NCI-H510A treated with DMSO at 0.1 percent for 48 hours (cell line): ENCODE data around the gene FGD4.

Experiments
- DNase-seq: peaks from one replicate; lab custom pipeline; 2025; lab: John Stamatoyannopoulos, UW

The FGD4 gene

DNA sequence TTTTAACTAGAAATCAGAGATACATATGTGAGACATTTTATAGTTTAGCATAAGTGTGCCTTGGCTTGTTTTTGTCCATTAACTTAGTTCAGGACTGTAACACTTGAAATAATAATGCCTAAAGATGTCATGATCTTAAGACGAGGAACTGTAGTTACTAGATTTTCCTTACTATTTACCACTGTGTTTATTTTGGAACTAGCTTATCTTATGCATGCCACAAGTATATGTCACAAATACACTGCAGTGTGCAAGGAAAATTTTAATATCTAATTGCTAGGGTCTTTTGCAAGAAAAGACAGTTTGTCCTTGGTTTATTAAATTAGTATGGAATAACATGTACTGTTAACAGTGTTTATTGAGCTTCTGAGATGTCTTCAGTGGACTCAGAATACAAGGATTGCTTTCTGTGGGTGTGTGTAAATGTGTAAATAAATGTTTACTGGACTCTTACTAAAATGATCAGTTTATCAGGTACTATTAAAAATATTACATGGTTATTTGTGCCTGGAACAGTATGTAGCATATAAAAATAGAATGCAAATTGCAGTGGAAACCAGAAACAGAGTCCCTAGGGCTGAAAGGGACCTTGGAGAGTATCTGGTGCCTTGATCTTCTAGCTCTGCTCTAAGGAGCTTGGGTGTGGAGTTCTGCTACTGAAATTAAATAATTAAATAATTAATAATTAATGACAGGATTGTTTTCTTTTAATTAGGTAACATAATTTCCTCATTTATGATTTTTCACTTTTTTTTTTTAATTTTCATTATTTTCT, 58.1 kb downstream of the FGD4 start:
- DNase-seq: no peak

DNA sequence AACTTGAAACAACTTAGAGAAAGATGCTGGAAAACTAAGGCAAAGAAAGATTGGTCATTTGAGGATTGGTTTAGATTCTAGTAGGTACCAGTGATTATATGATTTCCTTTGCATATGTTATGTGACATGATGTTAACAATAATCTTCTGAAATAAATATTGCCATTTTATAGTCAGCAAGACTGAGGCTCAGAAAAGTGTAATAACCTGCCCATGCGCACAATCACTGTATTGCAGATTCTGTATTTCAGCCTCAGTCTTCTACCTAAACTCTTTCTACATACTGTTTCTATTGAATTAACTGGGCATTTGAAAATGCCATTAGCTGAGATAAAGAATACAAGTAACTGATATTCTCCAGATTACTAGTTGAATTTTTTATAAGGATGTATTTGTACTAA, 61.3 kb downstream of the FGD4 start:
- DNase-seq: no peak

DNA sequence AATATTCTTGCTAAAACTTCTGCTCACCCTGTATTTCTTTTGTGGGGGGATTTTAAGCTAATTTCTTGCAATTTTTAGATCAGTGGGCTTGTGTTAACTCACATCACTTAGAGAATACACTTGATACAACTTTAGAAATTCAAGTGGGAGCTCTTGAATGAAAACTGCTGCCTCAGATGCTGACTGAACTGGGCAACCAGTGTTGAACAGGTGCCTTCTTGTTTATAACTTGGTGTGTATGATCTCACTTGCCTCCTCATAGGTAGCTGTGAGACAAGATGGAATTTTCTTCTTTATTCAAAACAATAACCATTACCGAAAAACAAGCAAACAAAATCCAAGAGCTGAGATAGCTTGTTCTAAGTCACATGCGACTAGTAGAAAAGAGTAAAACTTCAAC, 63.5 kb downstream of the FGD4 start:
- DNase-seq: no peak

DNA sequence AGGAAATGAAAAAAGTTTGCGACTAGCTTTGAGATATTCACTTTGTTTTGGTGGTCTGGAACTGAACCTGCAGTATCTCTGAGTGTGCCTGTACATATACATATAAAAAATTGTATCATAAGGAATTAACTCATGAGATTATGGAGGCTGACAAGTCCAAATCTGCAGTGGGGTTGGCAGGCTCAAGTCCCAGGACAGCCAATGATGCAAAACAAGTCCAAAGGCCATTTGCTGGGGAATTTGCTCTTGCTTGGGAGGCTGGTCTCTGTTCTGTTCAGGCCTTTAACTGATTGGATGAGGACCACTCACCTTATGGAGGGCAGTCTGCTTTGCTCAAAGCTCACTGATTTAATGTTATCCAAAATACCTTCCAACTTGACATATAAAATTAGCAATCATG, 66.8 kb downstream of the FGD4 start:
- DNase-seq: no peak

DNA sequence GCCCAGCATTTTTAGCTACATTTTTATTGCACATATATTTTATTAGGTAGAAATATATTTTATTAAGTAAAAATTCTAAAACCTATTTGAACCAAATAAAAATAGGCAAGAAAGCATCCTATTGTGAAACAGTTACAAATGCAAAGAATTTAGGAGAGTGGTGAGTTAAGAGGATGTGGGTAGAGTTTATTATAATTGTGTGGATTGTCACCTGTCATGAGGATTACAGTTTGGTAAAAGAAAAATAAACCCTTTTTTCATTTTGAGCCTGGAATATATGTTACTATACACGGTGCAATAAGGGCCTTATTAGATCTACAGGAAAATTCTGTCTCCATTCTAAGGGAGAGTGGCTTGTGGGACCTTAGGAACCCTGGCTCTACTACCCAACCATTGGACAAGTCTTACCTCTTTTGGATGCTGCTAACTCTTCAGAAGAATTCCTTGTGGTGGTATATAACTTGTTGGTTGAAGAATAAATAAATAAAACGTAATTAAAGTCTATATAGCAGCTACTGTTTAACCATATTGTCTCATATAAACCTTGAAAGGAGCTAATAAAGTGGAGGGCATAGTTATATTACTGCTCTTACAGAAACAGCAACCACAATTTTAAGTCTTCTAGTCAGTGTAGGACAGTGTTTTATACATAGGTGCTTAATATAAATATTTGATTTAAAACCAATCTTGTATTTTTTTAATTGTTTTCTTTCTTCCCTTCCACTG, 67.8 kb downstream of the FGD4 start:
- DNase-seq: no peak

DNA sequence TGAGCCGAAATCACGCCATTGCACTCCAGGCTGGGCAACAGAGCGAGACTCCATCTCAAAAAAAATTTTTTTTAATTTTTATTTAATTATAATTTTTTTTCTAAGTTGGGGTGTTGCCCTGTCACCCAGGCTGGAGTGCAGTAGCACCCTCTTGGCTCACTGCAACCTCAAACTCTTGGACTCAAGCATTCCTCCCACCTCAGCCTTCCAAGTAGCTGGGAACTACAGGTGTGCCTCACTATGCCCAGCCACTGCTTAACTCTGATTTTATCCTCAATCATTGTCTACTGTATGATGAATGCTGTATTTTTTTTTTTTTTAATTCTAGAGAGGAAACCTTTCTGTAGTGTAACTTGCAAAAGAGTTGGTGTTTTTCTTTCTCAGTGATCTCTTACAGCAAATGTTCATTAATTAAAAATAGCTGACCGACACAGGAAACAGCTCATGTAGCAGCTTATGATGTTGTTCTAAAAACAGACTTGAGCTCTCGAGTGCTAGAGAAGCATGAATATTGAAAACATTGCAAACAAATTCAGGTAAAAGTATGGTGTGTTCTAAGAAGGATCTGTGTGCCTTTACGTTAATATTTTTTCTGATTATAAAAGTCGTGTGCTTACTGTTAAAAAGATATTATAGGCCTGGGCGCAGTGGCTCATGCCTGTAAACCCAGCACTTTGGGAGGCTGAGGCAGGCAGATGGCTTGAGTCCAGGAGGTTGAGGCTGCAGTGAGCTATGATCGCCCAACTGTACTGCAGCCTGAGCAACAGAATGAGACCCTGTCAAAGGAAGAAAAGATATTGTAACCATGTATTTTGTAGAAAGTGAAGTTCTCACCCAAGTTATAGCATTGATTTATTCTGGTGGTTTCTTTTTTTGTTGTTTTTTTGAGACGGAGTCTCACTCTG, 68.9 kb downstream of the FGD4 start:
- DNase-seq: no peak

DNA sequence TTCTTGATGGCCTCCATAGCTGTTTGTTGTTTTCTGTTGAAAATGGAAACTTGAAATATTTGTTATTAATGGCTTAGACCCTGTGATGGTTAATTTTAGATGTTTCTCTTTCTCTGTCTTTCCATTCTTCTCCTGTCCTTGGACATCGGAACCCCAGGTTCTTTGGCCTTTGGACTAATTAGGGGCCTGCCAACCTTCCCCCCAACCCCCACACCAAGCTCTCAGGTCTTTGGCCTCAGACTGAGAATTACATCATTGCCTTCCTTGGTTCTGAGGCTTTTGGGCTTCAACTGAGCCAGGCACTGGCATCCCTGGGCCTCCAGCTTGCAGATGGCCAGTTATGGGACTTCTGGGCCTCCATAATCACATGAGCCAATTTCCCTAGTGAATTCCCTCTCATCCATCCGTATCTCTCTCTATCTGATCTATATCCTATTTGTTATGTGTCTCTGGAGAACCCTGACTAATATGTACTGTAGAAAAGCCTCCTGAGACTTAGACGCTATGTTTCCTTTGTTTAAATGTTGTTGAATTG, 71.6 kb downstream of the FGD4 start:
- DNase-seq: no peak

DNA sequence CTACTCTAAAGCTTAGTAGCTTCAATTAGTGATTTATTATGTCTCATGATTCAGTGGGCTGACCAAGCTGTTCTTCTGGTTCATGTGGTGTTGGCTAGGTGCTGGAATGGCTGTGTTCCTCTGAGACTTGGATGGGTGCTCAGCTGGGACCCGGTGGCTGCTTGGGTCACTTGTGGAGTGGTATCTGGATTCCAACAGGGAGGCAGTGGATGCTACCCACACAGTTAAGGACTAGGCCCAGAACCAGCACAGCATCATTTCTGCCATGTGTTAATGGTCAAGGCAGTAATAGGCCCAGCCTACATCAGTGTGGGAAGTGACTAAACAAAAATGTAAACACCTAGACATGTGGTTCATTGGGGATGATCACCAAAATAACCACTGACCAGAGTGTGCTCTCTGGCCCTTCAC, 72.2 kb downstream of the FGD4 start:
- DNase-seq: no peak

DNA sequence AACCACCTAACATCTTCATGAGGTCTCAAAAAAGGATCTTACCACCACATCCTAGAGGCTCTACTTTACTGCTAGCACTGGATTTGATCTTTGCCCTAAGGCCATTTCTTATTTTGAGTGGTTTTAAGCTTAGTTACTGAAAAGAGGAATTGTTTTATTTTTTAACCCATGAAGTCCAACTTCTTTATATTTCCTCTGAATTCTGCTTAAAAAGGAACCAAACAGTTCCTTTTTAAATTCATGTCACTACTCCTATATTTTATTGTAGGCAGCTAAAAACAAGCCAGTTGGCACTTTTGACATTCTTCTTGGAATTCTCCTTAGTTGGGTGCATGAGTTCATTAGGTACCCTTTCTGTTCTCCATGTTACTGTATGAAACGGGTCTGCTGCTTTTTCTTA, 76.4 kb downstream of the FGD4 start:
- no peak for DNase-seq

DNA sequence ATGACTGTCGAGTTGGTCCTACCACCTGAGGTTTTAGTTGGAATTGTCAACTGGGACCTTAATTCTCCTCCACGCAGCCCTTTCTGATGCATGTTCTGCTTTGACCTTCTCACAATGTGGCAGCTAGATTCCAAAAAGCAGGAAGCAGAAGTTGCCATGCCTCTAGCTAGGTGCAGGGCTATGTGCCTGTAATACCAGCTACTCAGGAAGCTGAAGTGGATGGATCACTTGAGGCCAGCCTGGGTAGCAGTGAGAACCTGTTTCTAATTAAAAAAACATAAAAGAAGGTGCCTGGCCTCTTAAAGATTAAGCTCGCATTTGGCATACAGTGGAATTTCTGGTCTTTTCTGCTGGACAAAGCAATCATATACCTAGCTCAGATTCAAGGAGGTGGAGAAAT, 77.1 kb downstream of the FGD4 start:
- peak; percentile 27 for DNase-seq

DNA sequence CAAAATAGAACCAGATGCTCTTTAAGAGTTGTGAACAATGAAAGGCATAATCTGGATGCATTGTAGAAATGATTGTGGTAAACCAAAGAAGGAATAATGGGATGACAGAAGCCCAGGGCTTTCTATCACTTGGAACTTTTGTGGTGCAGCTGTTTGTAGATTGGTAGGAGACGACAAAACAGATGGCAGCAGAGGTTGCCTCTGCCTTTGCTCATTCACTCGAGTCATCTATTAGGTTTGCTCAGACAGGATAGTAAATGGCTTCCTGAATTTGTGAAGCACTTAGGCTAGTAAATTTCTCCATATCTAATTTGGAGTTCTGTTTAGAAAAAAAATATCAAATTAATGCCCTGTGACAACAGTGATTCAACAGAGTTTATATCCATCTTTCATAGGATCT, 78.4 kb downstream of the FGD4 start:
- DNase-seq: no peak

DNA sequence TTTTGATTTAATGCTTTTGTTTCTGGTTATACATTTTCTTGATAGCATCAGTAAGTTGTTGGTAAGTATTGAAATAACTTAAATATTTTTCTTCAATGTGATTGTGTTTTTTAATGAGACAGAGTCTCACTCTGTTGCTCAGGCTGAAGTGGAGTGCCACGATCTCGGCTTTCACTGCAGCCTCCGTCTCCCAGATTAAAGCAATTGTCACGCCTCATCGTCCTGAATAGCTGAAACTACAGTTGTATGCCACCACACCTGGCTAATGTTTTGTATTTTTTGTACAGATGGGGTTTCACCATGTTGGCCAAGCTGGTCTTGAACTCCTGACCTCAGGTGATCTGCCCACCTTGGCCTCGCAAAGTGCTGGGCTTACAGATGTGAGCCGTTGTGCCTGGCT, 78.8 kb downstream of the FGD4 start:
- DNase-seq: no peak

DNA sequence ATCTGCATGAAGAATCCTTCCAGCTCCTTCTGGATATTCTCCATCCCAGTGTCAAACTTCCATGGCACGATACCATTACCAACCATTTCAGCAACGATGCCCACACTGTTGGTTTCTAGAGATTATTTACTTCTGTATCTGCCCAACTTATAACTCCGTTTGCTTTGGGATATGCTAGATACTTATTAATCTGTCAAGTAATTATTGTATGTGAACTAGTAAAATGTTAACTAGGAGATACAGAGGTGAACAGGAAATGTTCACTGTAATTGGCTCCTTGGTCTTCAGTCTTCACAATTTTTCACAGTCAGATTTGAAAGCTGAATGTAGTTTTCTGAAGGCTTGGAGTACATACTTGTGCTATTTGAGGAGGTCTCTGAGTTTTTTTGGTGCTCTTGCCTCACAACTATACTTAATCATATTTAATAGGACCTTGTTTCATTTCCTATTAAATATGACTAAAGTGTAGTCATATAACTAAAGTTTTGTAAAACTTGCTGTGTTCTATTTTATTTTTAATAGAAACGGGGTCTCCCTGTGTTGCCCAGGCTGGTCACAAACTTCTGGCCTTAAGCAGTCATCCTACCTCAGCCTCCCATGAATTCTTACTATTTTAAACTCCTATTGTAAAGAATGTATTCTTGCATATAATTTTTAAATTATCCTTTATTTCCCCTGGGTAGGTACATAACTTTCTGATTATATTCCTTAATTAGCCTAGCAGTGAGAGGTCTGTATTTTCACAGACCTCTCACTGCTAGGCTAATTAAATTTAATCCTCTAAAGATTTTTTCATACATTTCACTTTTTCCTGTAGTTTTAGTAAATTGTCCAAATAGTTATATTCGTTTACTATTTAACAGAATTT, 79.7 kb downstream of the FGD4 start:
- no peak for DNase-seq

DNA sequence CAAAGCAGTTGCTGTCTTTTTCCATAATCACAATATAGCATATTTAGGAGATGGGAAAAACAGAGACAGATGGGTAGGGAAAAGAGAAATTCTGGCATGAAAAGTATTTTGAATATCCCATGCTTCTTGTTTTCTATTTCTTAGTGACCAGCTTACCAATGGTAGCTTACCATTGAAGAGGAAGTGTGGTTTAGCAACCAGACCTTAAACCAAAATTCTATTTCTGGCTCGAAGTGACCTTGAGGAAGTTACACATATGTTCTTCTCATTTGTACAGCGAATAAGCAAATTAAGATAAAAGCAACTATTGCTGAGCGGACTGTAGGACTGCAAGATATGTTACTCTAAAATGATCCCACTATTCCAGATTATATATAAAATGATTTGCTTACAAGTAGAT, 82.9 kb downstream of the FGD4 start:
- DNase-seq: no peak

DNA sequence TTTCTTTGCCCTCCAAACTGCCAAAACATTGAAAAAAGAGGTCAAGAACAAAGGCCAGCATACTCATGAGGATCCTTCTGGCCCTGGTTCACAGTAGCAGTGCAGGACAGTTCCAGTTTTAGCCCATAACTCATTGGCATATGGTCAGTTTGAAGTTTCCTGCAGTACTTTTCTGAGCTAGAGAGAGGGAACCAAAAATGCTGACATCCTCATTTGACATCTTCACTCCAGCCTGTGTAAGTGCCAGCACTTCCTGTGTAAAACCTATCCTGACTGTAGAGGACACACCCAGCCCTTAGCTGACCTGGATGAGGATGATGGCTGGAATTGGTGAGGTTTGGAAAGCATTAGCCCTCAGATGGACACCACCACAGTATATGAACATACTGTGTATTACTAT, 84.1 kb downstream of the FGD4 start:
- DNase-seq: no peak

DNA sequence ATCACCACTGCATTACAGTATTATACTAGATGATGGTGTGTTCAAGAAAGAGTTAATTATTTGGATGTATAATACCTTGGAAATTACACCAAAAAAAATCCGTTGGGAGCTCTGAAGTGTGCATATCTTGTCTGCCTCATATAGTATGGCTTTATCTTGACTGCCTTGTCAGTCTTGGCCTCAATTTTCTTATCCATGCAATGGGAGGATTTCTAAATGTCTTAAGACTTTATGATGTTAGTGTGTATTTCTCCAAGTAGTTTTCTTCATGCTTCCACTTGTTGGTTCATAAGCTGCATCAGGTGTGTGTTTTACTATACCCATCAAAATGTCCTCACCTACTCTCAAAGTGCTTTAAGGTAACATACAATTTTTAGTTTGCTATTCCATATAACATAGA, 84.6 kb downstream of the FGD4 start:
- DNase-seq: no peak

DNA sequence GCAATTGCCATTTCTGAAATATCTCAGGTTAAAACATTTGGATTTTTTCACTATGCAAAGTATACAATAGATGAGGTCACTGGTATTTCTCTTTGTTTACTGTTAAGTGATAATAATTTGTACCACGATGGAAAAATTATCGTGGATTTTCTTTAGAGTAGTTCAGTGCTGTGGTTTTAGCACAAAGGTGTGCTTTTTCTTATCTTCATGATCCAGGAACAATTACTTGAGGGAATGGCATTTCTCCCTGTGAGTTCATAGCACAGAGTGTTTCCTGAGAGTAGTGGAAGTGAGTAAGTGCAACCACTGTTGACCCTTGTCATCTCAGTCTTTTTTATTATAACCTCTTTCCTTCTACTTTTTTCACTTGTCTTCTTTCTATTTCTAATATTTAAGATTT, 86.8 kb downstream of the FGD4 start:
- no peak for DNase-seq

DNA sequence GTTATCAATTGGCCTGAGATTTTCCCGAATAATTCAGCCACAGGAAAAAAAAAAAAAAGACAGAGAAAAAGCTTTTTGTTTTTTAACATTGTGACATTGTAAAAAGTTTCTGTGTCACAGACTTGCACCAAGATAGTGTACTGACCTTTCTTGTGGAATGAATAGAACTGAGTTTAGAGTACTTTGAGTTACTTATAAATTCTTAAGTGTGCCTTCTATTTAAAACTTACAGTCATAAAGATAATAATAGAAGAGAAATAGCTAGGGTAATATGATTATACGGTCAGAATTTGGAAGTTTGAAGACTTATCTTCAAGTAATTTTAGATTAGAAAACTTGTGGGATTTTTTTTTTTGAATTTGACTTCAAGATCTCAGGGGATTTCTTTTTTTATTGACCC, 88.8 kb downstream of the FGD4 start:
- DNase-seq: no peak

DNA sequence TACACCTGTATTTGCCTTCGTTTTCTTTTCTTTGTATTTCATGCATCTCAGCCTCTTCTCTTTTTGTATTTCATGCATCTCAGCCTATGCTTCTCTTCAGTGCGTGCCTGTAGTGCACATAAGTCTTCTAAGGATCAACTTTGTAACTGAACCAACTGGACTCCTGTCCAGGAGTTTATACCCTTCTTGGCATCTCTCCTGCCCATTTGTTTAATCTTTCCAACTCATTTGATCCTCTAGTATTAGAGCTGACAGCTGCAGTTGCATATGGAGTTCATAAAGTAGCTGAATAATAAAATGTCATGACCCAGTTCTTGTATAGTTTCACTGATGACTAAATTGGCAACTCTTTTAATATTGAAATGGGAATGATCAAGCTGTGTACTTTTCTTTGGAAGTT, 89.7 kb downstream of the FGD4 start:
- no peak for DNase-seq

DNA sequence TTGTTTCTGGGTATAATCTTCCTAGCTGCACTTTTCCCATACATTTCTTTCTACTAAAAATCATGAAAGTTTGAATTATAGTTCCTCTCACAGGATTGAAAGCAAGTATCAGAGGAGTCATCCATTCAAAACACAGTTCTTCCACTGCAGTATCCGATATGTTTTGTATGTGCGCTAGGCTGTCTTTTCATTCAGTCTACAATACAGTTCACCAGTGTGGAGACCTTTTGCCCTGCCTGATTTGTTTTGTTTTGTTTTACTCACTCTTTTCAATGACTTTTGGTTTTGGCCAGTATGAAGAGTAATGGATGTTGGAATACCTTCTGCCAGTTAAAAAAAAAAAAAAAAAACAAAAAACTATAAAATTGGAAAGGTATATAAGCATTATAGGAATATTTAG, 91.4 kb downstream of the FGD4 start:
- no peak for DNase-seq

DNA sequence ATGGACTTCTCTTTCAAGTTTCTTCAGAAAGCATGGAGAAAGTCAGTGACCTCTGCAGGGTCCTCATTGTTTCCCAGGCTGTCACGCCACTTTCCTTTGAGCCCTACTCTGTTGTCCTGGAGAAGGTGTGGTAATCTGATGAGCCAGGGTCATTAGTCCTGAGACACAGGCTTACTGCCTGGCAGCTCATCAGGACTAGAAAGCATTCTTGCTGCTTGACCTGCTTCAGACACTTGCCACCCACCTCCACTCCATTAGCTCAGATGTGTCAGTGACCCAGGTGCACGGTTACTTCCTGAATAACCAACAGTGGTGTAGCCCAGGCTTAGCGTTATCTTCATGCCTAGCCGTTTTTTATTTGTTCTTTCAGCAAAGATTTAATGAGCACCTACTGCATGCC, 93.9 kb downstream of the FGD4 start:
- DNase-seq: no peak

DNA sequence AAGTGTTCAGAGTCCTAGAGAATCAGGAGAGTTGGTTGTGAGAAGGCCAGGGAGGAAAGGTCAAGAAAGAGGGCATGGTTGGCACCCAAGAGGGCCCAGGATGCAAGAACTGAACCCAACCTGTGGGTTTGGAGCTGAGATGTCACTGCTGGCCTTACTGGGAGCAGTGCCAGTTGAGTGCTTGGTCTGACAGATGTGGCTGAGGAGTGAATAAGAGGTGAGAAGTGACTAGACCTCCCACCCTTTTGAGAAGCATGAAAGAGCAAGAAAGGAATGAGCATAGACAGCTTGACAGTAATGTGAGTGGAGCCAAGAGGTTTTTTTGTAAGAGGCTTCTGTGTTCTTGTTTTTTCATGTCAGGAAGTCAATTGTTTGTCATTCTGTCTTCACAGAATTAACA, 95.3 kb downstream of the FGD4 start:
- DNase-seq: no peak
